Ovary (tissue), 3 donors: ENCODE measurements around the gene C14orf39.

Experiments
- POLR2A ChIP-seq: fragments of 450-650 bp; IDR thresholded peaks from one replicate; pipeline ENCODE4 v1.6.1; 2017; ENCODE audit warnings: antibody characterized with exemption, mild to moderate bottlenecking, moderate library complexity
- TF ChIP-seq, protein P1 (sequence below), 3 donors: fragments of 450-650 bp in 2 of 3; fragments of 200-600 bp in 1 of 3; IDR thresholded peaks; one replicate each; pipeline versions ENCODE4 v1.5.1 to v1.8.0; 2016 to 2022; ENCODE audit warnings: antibody characterized with exemption in 3 of 3, mild to moderate bottlenecking in 1 of 3
- donor health status: DM: no; HTN: no; CAD: no.

DNA sequence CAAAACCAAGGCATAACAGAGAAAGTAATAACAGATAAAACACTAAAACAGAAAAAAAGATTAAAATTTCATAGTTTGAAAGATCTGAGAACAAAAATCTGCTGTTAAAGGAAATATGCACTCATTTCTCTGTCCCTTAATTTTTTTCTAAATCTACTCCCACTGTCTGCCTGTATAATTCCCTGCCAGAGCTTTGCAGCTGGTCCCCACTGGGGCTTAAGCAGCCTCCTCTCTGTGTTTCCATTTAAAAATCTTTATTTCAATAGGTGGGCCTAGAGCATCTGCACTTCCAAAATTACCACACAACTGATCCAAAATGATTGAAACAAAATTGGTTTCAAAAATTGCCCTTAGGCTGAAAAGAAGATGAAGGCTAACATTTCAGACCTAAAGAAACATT, 16.7 kb upstream of the C14orf39 start:
- TF ChIP-seq, protein P1, sequence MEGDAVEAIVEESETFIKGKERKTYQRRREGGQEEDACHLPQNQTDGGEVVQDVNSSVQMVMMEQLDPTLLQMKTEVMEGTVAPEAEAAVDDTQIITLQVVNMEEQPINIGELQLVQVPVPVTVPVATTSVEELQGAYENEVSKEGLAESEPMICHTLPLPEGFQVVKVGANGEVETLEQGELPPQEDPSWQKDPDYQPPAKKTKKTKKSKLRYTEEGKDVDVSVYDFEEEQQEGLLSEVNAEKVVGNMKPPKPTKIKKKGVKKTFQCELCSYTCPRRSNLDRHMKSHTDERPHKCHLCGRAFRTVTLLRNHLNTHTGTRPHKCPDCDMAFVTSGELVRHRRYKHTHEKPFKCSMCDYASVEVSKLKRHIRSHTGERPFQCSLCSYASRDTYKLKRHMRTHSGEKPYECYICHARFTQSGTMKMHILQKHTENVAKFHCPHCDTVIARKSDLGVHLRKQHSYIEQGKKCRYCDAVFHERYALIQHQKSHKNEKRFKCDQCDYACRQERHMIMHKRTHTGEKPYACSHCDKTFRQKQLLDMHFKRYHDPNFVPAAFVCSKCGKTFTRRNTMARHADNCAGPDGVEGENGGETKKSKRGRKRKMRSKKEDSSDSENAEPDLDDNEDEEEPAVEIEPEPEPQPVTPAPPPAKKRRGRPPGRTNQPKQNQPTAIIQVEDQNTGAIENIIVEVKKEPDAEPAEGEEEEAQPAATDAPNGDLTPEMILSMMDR (IDR thresholded peaks at IDR 0.05), result no peak
- no peak for TF ChIP-seq POLR2A
